ENCODE results near the gene DPYSL4. TPM values are rescaled to one million over a fixed set of nuclear protein-coding genes. Genes with fewer than 3 reads are reported as not detected.

Gene DPYSL4
- total RNA-seq, 2 donors from 2014 or later, result 0.27 to 0.44 TPM

GRCh38 chr10:132240156-132240555 is 53.4 kb downstream of the DPYSL4 start:
- no peaks in the 10 kb centered on the region for H3K27me3 ChIP-seq
- no peak overlapping the region for H3K9ac ChIP-seq (ENCODE audit: low read depth in 2 of 2, low read length in 2 of 2)
- no peaks in the 10 kb centered on the region for H3K36me3 ChIP-seq
- H3K4me1 ChIP-seq, result no peaks in the 10 kb centered on the region
- no peaks in the 10 kb centered on the region for H3K9me3 ChIP-seq
- no peak overlapping the region for H3K4me3 ChIP-seq
- TF ChIP-seq CTCF (IDR thresholded peaks at IDR 0.05), result no peak
- intact Hi-C loops (cut with DNase I), result no loop called here
- DNase-seq, result no peak
- H3K27ac ChIP-seq, result no peak overlapping the region

- H3K4me3 ChIP-seq, result no peak overlapping the region
- H3K9ac ChIP-seq (ENCODE audit: low read depth in 2 of 2, low read length in 2 of 2), result no peak overlapping the region
- no peak for TF ChIP-seq CTCF (IDR thresholded peaks at IDR 0.05)
- no peaks in the 10 kb centered on the region for H3K9me3 ChIP-seq
- no peaks in the 10 kb centered on the region for H3K36me3 ChIP-seq
- no peaks in the 10 kb centered on the region for H3K4me1 ChIP-seq
- H3K27ac ChIP-seq, result no peak overlapping the region
- no peak for DNase-seq
- H3K27me3 ChIP-seq, result no peaks in the 10 kb centered on the region
- intact Hi-C loops (cut with DNase I), result no loop called here
Measured at GRCh38 chr10:132240581-132240980, 53.8 kb downstream of the DPYSL4 start.

GRCh38 chr10:132241086-132241485 is 54.3 kb downstream of the DPYSL4 start:
- intact Hi-C loops (cut with DNase I), result no loop called here
- H3K4me3 ChIP-seq, result no peak overlapping the region
- no peak for DNase-seq
- H3K9ac ChIP-seq (ENCODE audit: low read depth in 2 of 2, low read length in 2 of 2), result no peak overlapping the region
- no peaks in the 10 kb centered on the region for H3K36me3 ChIP-seq
- no peak for TF ChIP-seq CTCF (IDR thresholded peaks at IDR 0.05)
- no peaks in the 10 kb centered on the region for H3K4me1 ChIP-seq
- H3K27ac ChIP-seq, result no peak overlapping the region
- H3K27me3 ChIP-seq, result no peaks in the 10 kb centered on the region
- H3K9me3 ChIP-seq, result no peaks in the 10 kb centered on the region

- no peak overlapping the region for H3K4me3 ChIP-seq
- no peak overlapping the region for H3K9ac ChIP-seq (ENCODE audit: low read depth in 2 of 2, low read length in 2 of 2)
- H3K4me1 ChIP-seq, result no peaks in the 10 kb centered on the region
- DNase-seq, result no peak
- H3K27me3 ChIP-seq, result no peaks in the 10 kb centered on the region
- no peaks in the 10 kb centered on the region for H3K9me3 ChIP-seq
- H3K36me3 ChIP-seq, result no peaks in the 10 kb centered on the region
- intact Hi-C loops (cut with DNase I), result no loop called here
- TF ChIP-seq CTCF (IDR thresholded peaks at IDR 0.05), result no peak
- H3K27ac ChIP-seq, result no peak overlapping the region
Measured at GRCh38 chr10:132241496-132241895, 54.7 kb downstream of the DPYSL4 start.

GRCh38 chr10:132242103-132242840 is 55.5 kb downstream of the DPYSL4 start:
- Histone ChIP-seq H3K27me3 (no peaks in the 10 kb centered on the region), H3K4me1 (no peaks in the 10 kb centered on the region), H3K27ac (no peak overlapping the region), H3K4me3 (no peak overlapping the region), H3K36me3 (no peaks in the 10 kb centered on the region), H3K9ac (ENCODE audit: low read depth in 2 of 2, low read length in 2 of 2) (no peak overlapping the region), H3K9me3 (no peaks in the 10 kb centered on the region)
- DNase-seq, result no peak
- intact Hi-C loops (cut with DNase I), result no loop called here
- no peak for TF ChIP-seq CTCF (IDR thresholded peaks at IDR 0.05)

All from colonic mucosa (tissue), 4 donors.